Medulla oblongata (tissue), 1 donor: Measurements from ENCODE around the gene NECTIN4.

Experiments
- DNase-seq: peaks from one replicate; pipeline ENCODE4 v3.0.0-alpha.2; 2015; ENCODE audit errors: extremely low spot score

NECTIN4 gene

GRCh38 chr1:161021970-161022353 is 67.4 kb downstream of the NECTIN4 start:
- no peak for DNase-seq

DNA sequence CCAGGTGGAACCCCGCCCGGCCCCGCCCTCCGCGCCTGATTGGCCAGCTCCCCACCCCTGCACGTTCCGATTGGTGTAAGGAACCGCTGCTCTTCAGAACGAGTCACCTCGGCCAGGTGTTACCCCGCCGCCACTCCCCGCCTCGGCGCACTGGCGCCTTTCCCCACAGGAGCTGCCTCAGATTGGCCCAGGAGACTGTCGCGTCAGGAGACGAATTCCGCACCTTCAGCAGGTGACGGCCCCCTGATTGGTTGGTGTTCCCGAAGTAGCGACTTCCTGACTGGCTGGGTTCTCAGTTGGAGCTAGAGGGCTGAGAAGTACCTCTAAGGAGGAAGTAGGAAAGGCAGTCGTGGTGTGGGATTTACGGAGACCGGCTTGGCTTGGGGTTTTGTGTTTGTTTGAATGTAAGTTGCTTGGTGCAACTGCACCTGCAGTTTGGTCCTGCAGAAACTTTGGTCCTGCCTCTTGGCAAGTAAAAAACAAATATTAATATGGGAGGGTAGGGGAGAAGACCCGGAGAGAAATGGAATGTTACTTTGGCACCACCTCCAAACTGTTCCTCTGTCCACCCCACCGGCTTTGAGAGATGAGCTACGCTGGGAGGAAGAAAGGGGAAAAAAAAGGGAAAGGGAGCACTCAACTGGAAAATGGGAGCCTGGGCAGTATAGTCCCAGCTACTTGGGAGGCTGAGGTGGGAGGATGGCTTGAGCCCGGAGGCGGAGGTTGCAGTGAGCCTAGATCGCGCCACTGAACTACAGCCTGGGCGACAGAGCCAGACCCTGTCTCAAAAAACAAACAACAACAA is 68.0 kb downstream of the NECTIN4 start:
- peak; percentile 18 for DNase-seq
